Panc1 (cell line): ENCODE measurements around the gene FILIP1L. TPM values are rescaled to one million over a fixed set of nuclear protein-coding genes. Genes with fewer than 3 reads are reported as not detected.

Source experiments
- ATAC-seq: fragments of 200-7000 bp; cut with Tn5 transposase; 2 replicates; pipeline ENCODE4 v1.9.1; 2020; ENCODE audit warnings: mild to moderate bottlenecking, moderate library complexity
- BruUV-seq: library from RNA; stranded (reverse); fragments of 400-500 nt; replicated peaks from 2 replicates; lab custom pipeline; 2021; lab: Mats Ljungman, UMichigan
- CTCF ChIA-PET: fragments of 300-600 bp; sonication (Branson Sonifier 250); formaldehyde crosslinking; loops from one replicate; lab custom pipeline; 2022; ENCODE audit warnings: antibody characterized with exemption; lab: Charles Lee
- POLR2A ChIA-PET: fragments of 300-600 bp; sonication (Branson Sonifier 250); formaldehyde crosslinking; loops from one replicate; lab custom pipeline; 2022; ENCODE audit warnings: antibody characterized with exemption; lab: Charles Lee
- DNase-seq: peaks from one replicate; pipeline ENCODE4 v3.0.0-alpha.2; 2010; ENCODE audit warnings: low read depth, low spot score
- H3K27ac ChIP-seq: 2 replicates; pipeline ENCODE4 v1.5.1; 2011; ENCODE audit warnings: mild to moderate bottlenecking, low read length, inconsistent platforms
- H3K27me3 ChIP-seq: fragments of 200-500 bp; sonication (Bioruptor generic); 2 replicates; pipeline ENCODE4 v1.6.0; 2014; ENCODE audit warnings: low read length, inconsistent platforms; ENCODE audit not compliant: control insufficient read depth, insufficient read depth
- H3K36me3 ChIP-seq: fragments of 200-500 bp; sonication (Bioruptor generic); 2 replicates; pipeline ENCODE4 v1.5.1; 2014; ENCODE audit warnings: inconsistent platforms, mild to moderate bottlenecking, low read length, moderate library complexity; ENCODE audit not compliant: control insufficient read depth, insufficient read depth
- H3K4me1 ChIP-seq: 2 replicates; pipeline ENCODE4 v1.5.1; 2011; ENCODE audit warnings: inconsistent platforms, mild to moderate bottlenecking, low read length, moderate library complexity; ENCODE audit not compliant: control insufficient read depth, insufficient read depth
- H3K4me3 ChIP-seq, 2 experiments: 2 replicates each; pipeline ENCODE4 v1.5.1; 2011 to 2012; ENCODE audit warnings: low read depth in 2 of 2, low read length in 2 of 2, mild to moderate bottlenecking in 2 of 2, inconsistent platforms in 1 of 2, moderate library complexity in 1 of 2
- H3K9me3 ChIP-seq: fragments of 200-500 bp; sonication (Bioruptor generic); 2 replicates; pipeline ENCODE4 v1.5.1; 2014; ENCODE audit warnings: low read depth, mild to moderate bottlenecking, inconsistent platforms, low read length, moderate library complexity; ENCODE audit not compliant: control insufficient read depth, insufficient read depth
- POLR2AphosphoS5 ChIP-seq: IDR thresholded peaks from 2 replicates; pipeline ENCODE4 v1.6.1; 2012; ENCODE audit warnings: mild to moderate bottlenecking, low read depth, low read length, moderate library complexity
- SIN3A ChIP-seq: IDR thresholded peaks from 2 replicates; pipeline ENCODE4 v1.6.1; 2012; ENCODE audit warnings: low read depth, mild to moderate bottlenecking, low read length, moderate library complexity, borderline replicate concordance; ENCODE audit not compliant: insufficient read depth
- TCF7L2 ChIP-seq: IDR thresholded peaks from 2 replicates; pipeline ENCODE4 v1.6.1; 2011; ENCODE audit warnings: mild to moderate bottlenecking, low read depth, low read length, inconsistent platforms
- in situ Hi-C: cut with HindIII; loops from 2 replicates; pipeline ENCODE4 v1.10.0; 2016; ENCODE audit warnings: low sequenced_read_pairs, low pct_unique_long_range_greater_than_20kb
- intact Hi-C: fragments of 100-400 bp; cut with micrococcal nuclease; formaldehyde crosslinking; loops from one replicate; pipeline ENCODE4 v1.10.0; 2022; ENCODE audit not compliant: unreplicated experiment
- total RNA-seq: library from RNA; stranded (reverse); gene quantifications from one replicate; pipeline ENCODE4 v1.2.1, GENCODE V29; 2021; ENCODE audit not compliant: unreplicated experiment
- TF ChIP-seq, protein P1 (sequence below): fragments of 450-650 bp; IDR thresholded peaks from 2 replicates; pipeline ENCODE4 v1.5.1; 2017; ENCODE audit warnings: mild to moderate bottlenecking
- TF ChIP-seq, protein P2 (sequence below), 2 experiments: IDR thresholded peaks; 2 replicates each; pipeline ENCODE4 v1.6.1; 2011 to 2012; ENCODE audit warnings: low read depth in 2 of 2, control low read depth in 1 of 2, low read length in 1 of 2, mild to moderate bottlenecking in 1 of 2, moderate library complexity in 1 of 2; ENCODE audit not compliant: insufficient read depth in 1 of 2

Gene FILIP1L
- total RNA-seq, 1 experiment from 2014 or later = 3.2 TPM

DNA sequence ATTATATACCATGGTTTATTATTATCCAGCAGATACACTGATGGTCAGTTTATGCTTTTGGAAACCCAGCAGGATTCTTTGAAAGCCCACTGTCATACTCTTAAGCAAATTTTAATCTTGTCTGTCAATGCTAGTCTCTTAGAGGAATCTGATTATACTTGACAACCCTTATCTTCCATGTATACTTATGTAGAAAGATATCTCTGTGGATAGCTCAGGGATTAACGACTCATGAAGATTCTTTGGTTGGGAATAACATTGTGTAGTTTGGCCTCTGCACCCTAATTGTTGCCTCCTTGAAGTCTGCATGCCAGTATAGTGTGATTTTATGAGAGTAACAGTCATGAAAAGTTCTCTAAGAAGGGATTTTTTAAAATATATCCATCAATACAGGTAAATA is 33.0 kb downstream of the FILIP1L start:
- H3K4me3 ChIP-seq = no peak overlapping the region
- H3K4me1 ChIP-seq = no peaks in the 10 kb centered on the region; the same call in 1 of the 2 replicates
- no peak overlapping the region for H3K27ac ChIP-seq
- no peaks in the 10 kb centered on the region for H3K36me3 ChIP-seq
- in situ Hi-C loops = no loop called here
- no TSS peak for BruUV-seq
- POLR2A ChIA-PET = no interaction called here
- no peak for DNase-seq
- CTCF ChIA-PET = no interaction called here
- no peaks in the 10 kb centered on the region for H3K27me3 ChIP-seq
- ATAC-seq = no peak
- TF ChIP-seq, protein P1, sequence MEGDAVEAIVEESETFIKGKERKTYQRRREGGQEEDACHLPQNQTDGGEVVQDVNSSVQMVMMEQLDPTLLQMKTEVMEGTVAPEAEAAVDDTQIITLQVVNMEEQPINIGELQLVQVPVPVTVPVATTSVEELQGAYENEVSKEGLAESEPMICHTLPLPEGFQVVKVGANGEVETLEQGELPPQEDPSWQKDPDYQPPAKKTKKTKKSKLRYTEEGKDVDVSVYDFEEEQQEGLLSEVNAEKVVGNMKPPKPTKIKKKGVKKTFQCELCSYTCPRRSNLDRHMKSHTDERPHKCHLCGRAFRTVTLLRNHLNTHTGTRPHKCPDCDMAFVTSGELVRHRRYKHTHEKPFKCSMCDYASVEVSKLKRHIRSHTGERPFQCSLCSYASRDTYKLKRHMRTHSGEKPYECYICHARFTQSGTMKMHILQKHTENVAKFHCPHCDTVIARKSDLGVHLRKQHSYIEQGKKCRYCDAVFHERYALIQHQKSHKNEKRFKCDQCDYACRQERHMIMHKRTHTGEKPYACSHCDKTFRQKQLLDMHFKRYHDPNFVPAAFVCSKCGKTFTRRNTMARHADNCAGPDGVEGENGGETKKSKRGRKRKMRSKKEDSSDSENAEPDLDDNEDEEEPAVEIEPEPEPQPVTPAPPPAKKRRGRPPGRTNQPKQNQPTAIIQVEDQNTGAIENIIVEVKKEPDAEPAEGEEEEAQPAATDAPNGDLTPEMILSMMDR = no peak
- no peak for TF ChIP-seq POLR2AphosphoS5
- TF ChIP-seq SIN3A = no peak
- intact Hi-C loops = no loop called here
- no peaks in the 10 kb centered on the region for H3K9me3 ChIP-seq

DNA sequence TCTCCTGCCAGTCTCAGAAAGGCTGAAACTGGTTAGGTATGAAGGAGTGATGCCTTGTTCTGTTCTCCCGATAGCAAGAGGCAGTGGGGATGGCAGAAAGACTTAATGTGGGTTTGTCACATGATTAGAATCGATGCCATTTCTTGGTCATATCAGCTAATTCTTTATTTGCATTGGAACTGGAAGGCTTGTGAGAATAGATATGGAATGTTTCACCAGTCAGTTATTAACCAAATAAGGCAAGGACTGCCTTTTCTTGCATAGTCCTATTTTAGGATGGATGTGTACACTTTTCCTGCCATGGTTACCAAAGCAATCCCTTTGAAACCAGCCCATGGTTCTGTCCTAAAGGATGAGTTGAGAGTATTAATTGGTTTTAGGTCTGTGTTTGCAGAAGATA is 33.7 kb downstream of the FILIP1L start:
- Histone ChIP-seq H3K27me3 (no peaks in the 10 kb centered on the region), H3K4me1 (no peaks in the 10 kb centered on the region; the same call in 1 of the 2 replicates), H3K4me3 (no peak overlapping the region), H3K27ac (no peak overlapping the region), H3K36me3 (no peaks in the 10 kb centered on the region), H3K9me3 (no peaks in the 10 kb centered on the region)
- TF ChIP-seq, protein P2, sequence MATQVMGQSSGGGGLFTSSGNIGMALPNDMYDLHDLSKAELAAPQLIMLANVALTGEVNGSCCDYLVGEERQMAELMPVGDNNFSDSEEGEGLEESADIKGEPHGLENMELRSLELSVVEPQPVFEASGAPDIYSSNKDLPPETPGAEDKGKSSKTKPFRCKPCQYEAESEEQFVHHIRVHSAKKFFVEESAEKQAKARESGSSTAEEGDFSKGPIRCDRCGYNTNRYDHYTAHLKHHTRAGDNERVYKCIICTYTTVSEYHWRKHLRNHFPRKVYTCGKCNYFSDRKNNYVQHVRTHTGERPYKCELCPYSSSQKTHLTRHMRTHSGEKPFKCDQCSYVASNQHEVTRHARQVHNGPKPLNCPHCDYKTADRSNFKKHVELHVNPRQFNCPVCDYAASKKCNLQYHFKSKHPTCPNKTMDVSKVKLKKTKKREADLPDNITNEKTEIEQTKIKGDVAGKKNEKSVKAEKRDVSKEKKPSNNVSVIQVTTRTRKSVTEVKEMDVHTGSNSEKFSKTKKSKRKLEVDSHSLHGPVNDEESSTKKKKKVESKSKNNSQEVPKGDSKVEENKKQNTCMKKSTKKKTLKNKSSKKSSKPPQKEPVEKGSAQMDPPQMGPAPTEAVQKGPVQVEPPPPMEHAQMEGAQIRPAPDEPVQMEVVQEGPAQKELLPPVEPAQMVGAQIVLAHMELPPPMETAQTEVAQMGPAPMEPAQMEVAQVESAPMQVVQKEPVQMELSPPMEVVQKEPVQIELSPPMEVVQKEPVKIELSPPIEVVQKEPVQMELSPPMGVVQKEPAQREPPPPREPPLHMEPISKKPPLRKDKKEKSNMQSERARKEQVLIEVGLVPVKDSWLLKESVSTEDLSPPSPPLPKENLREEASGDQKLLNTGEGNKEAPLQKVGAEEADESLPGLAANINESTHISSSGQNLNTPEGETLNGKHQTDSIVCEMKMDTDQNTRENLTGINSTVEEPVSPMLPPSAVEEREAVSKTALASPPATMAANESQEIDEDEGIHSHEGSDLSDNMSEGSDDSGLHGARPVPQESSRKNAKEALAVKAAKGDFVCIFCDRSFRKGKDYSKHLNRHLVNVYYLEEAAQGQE (IDR thresholded peaks at IDR 0.05; ENCODE audit: insufficient read depth in 1 of 2, low read depth in 2 of 2, low read length in 1 of 2) = no peak
- TF ChIP-seq POLR2AphosphoS5 (no peak), TCF7L2 (no peak), SIN3A (no peak)
- TF ChIP-seq, protein P1 = no peak
- ChIA-PET POLR2A (no interaction called here), CTCF (no interaction called here)
- intact Hi-C loops (no loop called here), in situ Hi-C loops (no loop called here)
- no peak for ATAC-seq
- DNase-seq = no peak
- BruUV-seq = no TSS peak
